Activated naive CD4-positive, alpha-beta T cell (primary cell): ENCODE measurements around the gene TRDN.

Experiments
- DNase-seq, 4 experiments: peaks; one replicate each; lab custom pipeline; 2025; lab: John Stamatoyannopoulos, UW

The TRDN gene

DNA sequence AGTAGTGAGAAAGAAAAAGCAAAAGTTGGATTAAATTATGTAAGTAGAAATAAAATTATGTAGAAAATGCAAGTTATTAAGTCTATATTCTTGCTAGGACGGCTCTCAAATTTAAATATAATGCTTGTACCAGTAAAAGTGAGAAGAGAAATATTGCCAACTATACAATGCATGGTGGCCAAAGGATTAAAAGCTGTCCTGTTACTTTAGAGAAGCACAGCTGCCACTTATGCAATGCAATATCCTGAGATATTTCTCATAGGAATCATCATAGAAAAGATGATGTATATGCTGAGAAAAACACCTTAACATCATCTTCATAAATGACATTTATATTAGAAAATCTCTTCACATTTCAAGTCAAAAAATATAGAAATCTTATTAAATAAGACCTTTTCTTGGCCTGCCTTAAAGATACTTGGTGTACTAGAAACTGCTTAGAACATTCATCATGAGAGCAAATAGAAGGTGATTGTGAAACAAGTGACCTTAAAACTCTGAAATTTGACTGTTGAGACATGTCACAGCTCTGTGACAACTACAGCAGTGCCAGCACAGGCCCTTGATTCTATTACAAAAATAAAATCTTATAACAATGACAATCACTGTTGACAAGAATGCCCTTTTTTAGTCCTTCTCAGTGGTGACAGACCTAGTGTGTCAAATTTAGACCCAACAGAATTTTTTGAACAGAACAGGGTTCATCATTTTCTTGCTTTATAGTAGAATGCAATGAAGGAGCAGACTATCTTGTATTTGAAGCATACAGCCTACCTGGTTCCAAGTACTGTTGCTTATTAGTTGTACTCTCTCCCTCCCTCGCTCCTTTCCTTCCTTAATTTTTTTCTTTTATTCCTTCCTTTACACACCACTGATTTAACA, 467.6 kb downstream of the TRDN start:
- DNase-seq = no peak

DNA sequence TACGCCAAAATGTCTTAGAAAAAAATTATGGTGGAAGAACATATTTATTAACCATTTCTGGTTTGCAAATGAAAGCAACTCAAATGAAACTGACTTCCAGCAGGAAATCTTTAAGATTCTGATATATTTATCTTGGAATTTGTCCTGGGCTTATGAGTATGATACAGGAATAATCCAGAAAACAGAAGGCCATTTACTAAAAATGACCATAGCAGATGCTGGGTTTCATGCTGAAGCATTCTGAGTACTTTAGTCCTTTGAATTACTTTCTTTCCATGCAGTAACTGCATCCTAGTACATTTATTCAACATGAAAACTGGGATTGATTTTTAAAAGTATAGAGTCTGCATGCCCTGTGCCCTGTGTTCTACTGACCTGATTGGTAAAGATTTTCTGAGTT, 468.3 kb downstream of the TRDN start:
- DNase-seq = no peak
